Fibroblast of peridontal ligament (primary cell): ENCODE data around the gene EEF1A2.

Experiments
- DNase-seq: peaks from one replicate; pipeline ENCODE4 v3.0.0-alpha.2; 2010; ENCODE audit errors: extremely low read depth

The EEF1A2 gene

GRCh38 chr20:63536997-63537524 lies 38.2 kb upstream of the EEF1A2 start, which contains the start of gene PTK6:
Gene PTK6 (minus strand): TSS chr20:63537376. CDS start chr20:63537314, 62 bp downstream.
- DNase-seq, result no peak

GRCh38 chr20:63536241-63536977 lies 37.5 kb upstream of the EEF1A2 start:
- peak; percentile 63 for DNase-seq

GRCh38 chr20:63534831-63535651 lies 36.2 kb upstream of the EEF1A2 start:
- no peak for DNase-seq

GRCh38 chr20:63534427-63534830 lies 35.5 kb upstream of the EEF1A2 start:
- DNase-seq, result no peak

- DNase-seq, result no peak
Measured at GRCh38 chr20:63533871-63534393, 35.0 kb upstream of the EEF1A2 start.

GRCh38 chr20:63533388-63533787 lies 34.5 kb upstream of the EEF1A2 start:
- DNase-seq, result no peak

GRCh38 chr20:63532449-63532971 lies 33.6 kb upstream of the EEF1A2 start:
- no peak for DNase-seq

GRCh38 chr20:63531686-63532448 lies 33.0 kb upstream of the EEF1A2 start:
- DNase-seq, result no peak

- no peak for DNase-seq
Measured at GRCh38 chr20:63530788-63531160, 31.9 kb upstream of the EEF1A2 start.

- no peak for DNase-seq
Measured at GRCh38 chr20:63529861-63530787, 31.2 kb upstream of the EEF1A2 start.

- no peak for DNase-seq
Measured at GRCh38 chr20:63529180-63529860, 30.4 kb upstream of the EEF1A2 start.

- no peak for DNase-seq
Measured at GRCh38 chr20:63527184-63527583, 28.3 kb upstream of the EEF1A2 start.

- DNase-seq, result no peak
Measured at GRCh38 chr20:63525971-63526370, 27.1 kb upstream of the EEF1A2 start.

GRCh38 chr20:63525185-63525584 lies 26.3 kb upstream of the EEF1A2 start:
- DNase-seq, result no peak

- DNase-seq, result no peak
Measured at GRCh38 chr20:63522981-63523611, 24.2 kb upstream of the EEF1A2 start.

GRCh38 chr20:63522091-63522868 lies 23.4 kb upstream of the EEF1A2 start:
- DNase-seq, result no peak

GRCh38 chr20:63521602-63522001 lies 22.7 kb upstream of the EEF1A2 start:
- DNase-seq, result no peak

- peak; percentile 57 for DNase-seq
Measured at GRCh38 chr20:63520934-63521601, 22.2 kb upstream of the EEF1A2 start.
